ENCODE data around the gene IMMP2L. TPM values are rescaled to one million over a fixed set of nuclear protein-coding genes. Genes with fewer than 3 reads are reported as not detected.

The IMMP2L gene
- polyA plus RNA-seq, 4 donors, result 42.7 to 49.8 (median 45.0) TPM

GRCh38 chr7:111132833-111133232 is 429.5 kb downstream of the IMMP2L start:
- DNase-seq (ENCODE audit: low read depth in 4 of 4, low spot score in 3 of 4), result no peak

GRCh38 chr7:111129435-111129834 is 432.9 kb downstream of the IMMP2L start:
- DNase-seq (ENCODE audit: low read depth in 4 of 4, low spot score in 3 of 4), result no peak

- no peak for DNase-seq (ENCODE audit: low read depth in 4 of 4, low spot score in 3 of 4)
Observed at GRCh38 chr7:111126987-111127386, 435.3 kb downstream of the IMMP2L start.

GRCh38 chr7:111115966-111116365 is 446.3 kb downstream of the IMMP2L start:
- no peak for DNase-seq (ENCODE audit: low read depth in 4 of 4, low spot score in 3 of 4)

GRCh38 chr7:111113263-111114017 is 448.9 kb downstream of the IMMP2L start:
- no peak for DNase-seq (ENCODE audit: low read depth in 4 of 4, low spot score in 3 of 4)

- no peak for DNase-seq (ENCODE audit: low read depth in 4 of 4, low spot score in 3 of 4)
Observed at GRCh38 chr7:111112439-111112838, 449.9 kb downstream of the IMMP2L start.

GRCh38 chr7:111108496-111108895 is 453.8 kb downstream of the IMMP2L start:
- DNase-seq (ENCODE audit: low read depth in 4 of 4, low spot score in 3 of 4), result no peak

- no peak for DNase-seq (ENCODE audit: low read depth in 4 of 4, low spot score in 3 of 4)
Observed at GRCh38 chr7:111108000-111108399, 454.3 kb downstream of the IMMP2L start.

GRCh38 chr7:111107579-111107978 is 454.7 kb downstream of the IMMP2L start:
- no peak for DNase-seq (ENCODE audit: low read depth in 4 of 4, low spot score in 3 of 4)

- no peak for DNase-seq (ENCODE audit: low read depth in 4 of 4, low spot score in 3 of 4)
Observed at GRCh38 chr7:111105269-111105668, 457.0 kb downstream of the IMMP2L start.

- no peak for DNase-seq (ENCODE audit: low read depth in 4 of 4, low spot score in 3 of 4)
Observed at GRCh38 chr7:111104710-111105109, 457.6 kb downstream of the IMMP2L start.

- no peak for DNase-seq (ENCODE audit: low read depth in 4 of 4, low spot score in 3 of 4)
Observed at GRCh38 chr7:111103678-111104274, 458.5 kb downstream of the IMMP2L start.

GRCh38 chr7:111103136-111103535 is 459.2 kb downstream of the IMMP2L start:
- DNase-seq (ENCODE audit: low read depth in 4 of 4, low spot score in 3 of 4), result no peak

GRCh38 chr7:111101856-111102646 is 460.2 kb downstream of the IMMP2L start:
- DNase-seq (ENCODE audit: low read depth in 4 of 4, low spot score in 3 of 4), result no peak

GRCh38 chr7:111098926-111099250 is 463.4 kb downstream of the IMMP2L start:
- DNase-seq (ENCODE audit: low read depth in 4 of 4, low spot score in 3 of 4), result no peak

- no peak for DNase-seq (ENCODE audit: low read depth in 4 of 4, low spot score in 3 of 4)
Observed at GRCh38 chr7:111098011-111098925, 464.0 kb downstream of the IMMP2L start.

GRCh38 chr7:111096997-111097396 is 465.3 kb downstream of the IMMP2L start:
- no peak for DNase-seq (ENCODE audit: low read depth in 4 of 4, low spot score in 3 of 4)

- no peak for DNase-seq (ENCODE audit: low read depth in 4 of 4, low spot score in 3 of 4)
Observed at GRCh38 chr7:111094419-111094818, 467.9 kb downstream of the IMMP2L start.

GRCh38 chr7:111093496-111093895 is 468.8 kb downstream of the IMMP2L start:
- no peak for DNase-seq (ENCODE audit: low read depth in 4 of 4, low spot score in 3 of 4)

- no peak for DNase-seq (ENCODE audit: low read depth in 4 of 4, low spot score in 3 of 4)
Observed at GRCh38 chr7:111092406-111093236, 469.7 kb downstream of the IMMP2L start.

Measured in right renal pelvis (tissue), 4 donors.